SK-N-SH treated with all-trans-retinoic acid at 6 μM for 48 hours (cell line): Measurements from ENCODE around the gene SLC16A12.

Experiments used
- ZNF565 ChIP-seq: fragments of 450-650 bp; formaldehyde crosslinking; conservative IDR thresholded peaks from 2 replicates; pipeline ENCODE4 v1.5.0; 2020; ENCODE audit warnings: low read depth, mild to moderate bottlenecking, moderate library complexity
- TF ChIP-seq, protein P1 (sequence below): fragments of 250-450 bp; sonication (Bioruptor Pico); IDR thresholded peaks from 2 replicates; pipeline ENCODE4 v1.8.0; 2021; ENCODE audit warnings: low read depth, mild to moderate bottlenecking, moderate library complexity, borderline replicate concordance

DNA sequence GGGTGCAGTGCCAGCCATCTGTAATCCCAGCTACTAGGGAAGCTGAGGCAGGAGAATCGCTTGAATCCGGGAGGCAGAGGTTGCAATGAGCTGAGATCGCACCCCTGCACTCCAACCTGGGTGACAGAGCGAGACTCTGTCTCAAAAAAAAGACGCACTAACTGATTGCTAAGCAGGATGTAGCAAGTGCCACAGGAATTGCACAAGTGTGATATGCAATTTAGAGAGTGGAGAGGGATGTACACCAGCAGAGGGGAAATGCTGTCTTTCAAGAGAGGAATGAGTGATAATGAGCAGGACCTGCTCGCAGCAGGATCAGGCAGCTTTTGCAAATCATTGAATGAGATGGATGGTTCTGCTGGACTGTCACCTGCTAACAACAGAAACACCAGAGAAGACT lies 13.3 kb upstream of the SLC16A12 start:
- TF ChIP-seq ZNF565 (CRISPR knock-in tag) = no peak
- TF ChIP-seq, protein P1, sequence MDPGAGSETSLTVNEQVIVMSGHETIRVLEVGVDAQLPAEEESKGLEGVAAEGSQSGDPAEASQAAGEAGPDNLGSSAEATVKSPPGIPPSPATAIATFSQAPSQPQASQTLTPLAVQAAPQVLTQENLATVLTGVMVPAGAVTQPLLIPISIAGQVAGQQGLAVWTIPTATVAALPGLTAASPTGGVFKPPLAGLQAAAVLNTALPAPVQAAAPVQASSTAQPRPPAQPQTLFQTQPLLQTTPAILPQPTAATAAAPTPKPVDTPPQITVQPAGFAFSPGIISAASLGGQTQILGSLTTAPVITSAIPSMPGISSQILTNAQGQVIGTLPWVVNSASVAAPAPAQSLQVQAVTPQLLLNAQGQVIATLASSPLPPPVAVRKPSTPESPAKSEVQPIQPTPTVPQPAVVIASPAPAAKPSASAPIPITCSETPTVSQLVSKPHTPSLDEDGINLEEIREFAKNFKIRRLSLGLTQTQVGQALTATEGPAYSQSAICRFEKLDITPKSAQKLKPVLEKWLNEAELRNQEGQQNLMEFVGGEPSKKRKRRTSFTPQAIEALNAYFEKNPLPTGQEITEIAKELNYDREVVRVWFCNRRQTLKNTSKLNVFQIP (CRISPR knock-in tag) = no peak
